Liver (tissue), 9 donors: Measurements from ENCODE around the gene DNAJC5. TPM values are rescaled to one million over a fixed set of nuclear protein-coding genes. Genes with fewer than 3 reads are reported as not detected.

Source experiments
- DNase-seq: peaks from one replicate; pipeline ENCODE4 v3.0.0-alpha.2; 2017; ENCODE audit warnings: low spot score
- H3K27ac ChIP-seq, 2 donors: one replicate each; pipeline ENCODE4 v1.7.0; 2013; ENCODE audit warnings: inconsistent platforms in 2 of 2, low read length in 2 of 2, control low read depth in 1 of 2, low read depth in 1 of 2, mild to moderate bottlenecking in 1 of 2
- H3K27me3 ChIP-seq, 4 donors: one replicate each; pipeline versions ENCODE4 v1.6.1 to v1.7.0; 2013; ENCODE audit warnings: low read length in 3 of 4, inconsistent platforms in 1 of 4, mild to moderate bottlenecking in 1 of 4, moderate library complexity in 1 of 4; ENCODE audit not compliant: control insufficient read depth in 4 of 4, insufficient read depth in 4 of 4
- H3K36me3 ChIP-seq, 4 donors: one replicate each; pipeline versions ENCODE4 v1.6.1 to v1.7.0; 2013; ENCODE audit warnings: low read length in 3 of 4, mild to moderate bottlenecking in 3 of 4, low read depth in 1 of 4, moderate library complexity in 1 of 4; ENCODE audit not compliant: control insufficient read depth in 4 of 4, insufficient read depth in 3 of 4
- H3K4me1 ChIP-seq, 4 donors: one replicate each; pipeline versions ENCODE4 v1.6.1 to v1.7.0; 2013; ENCODE audit warnings: low read length in 3 of 4, mild to moderate bottlenecking in 3 of 4, moderate library complexity in 1 of 4; ENCODE audit not compliant: control insufficient read depth in 4 of 4, insufficient read depth in 4 of 4
- H3K4me3 ChIP-seq, 3 donors: one replicate each; pipeline versions ENCODE4 v1.6.1 to v1.7.0; 2013; ENCODE audit warnings: low read length in 3 of 3, control low read depth in 1 of 3, low read depth in 1 of 3, mild to moderate bottlenecking in 1 of 3
- H3K9ac ChIP-seq, 2 donors: one replicate each; pipeline ENCODE4 v1.7.0; 2013; ENCODE audit warnings: low read length in 2 of 2, mild to moderate bottlenecking in 2 of 2, moderate library complexity in 2 of 2, control low read depth in 1 of 2, low read depth in 1 of 2
- H3K9me3 ChIP-seq, 4 donors: one replicate each; pipeline versions ENCODE4 v1.6.1 to v1.7.0; 2013; ENCODE audit warnings: low read length in 3 of 4; ENCODE audit not compliant: control insufficient read depth in 4 of 4
- CTCF ChIP-seq: fragments of 150-350 bp; IDR thresholded peaks from 2 replicates; pipeline ENCODE4 v1.5.1; 2017; ENCODE audit warnings: improper control_type of control experiment, low read depth, low read length; ENCODE audit not compliant: missing input control
- EGR1 ChIP-seq, 2 donors: IDR thresholded peaks; 2 replicates each; pipeline ENCODE4 v1.6.1; 2016 to 2018; ENCODE audit warnings: antibody characterized with exemption in 2 of 2, low read depth in 2 of 2
- FOXA1 ChIP-seq: IDR thresholded peaks from 2 replicates; pipeline ENCODE4 v1.6.1; 2016; ENCODE audit warnings: antibody characterized with exemption
- FOXA2 ChIP-seq: IDR thresholded peaks from 2 replicates; pipeline ENCODE4 v1.6.1; 2016; ENCODE audit warnings: antibody characterized with exemption
- GABPA ChIP-seq, 2 donors: IDR thresholded peaks in 1 of 2; conservative IDR thresholded peaks in 1 of 2; 2 replicates each; pipeline ENCODE4 v1.6.1; 2016; ENCODE audit warnings: antibody characterized with exemption in 2 of 2, mild to moderate bottlenecking in 1 of 2, moderate library complexity in 1 of 2
- HNF4A ChIP-seq, 2 donors: conservative IDR thresholded peaks; 2 replicates each; pipeline ENCODE4 v1.6.1; 2016; ENCODE audit warnings: antibody characterized with exemption in 2 of 2, mild to moderate bottlenecking in 2 of 2
- HNF4G ChIP-seq: IDR thresholded peaks from 2 replicates; pipeline ENCODE4 v1.6.1; 2016; ENCODE audit warnings: antibody characterized with exemption
- RAD21 ChIP-seq, 2 donors: IDR thresholded peaks; 2 replicates each; pipeline ENCODE4 v1.6.1; 2016; ENCODE audit warnings: antibody characterized with exemption in 2 of 2, mild to moderate bottlenecking in 2 of 2
- REST ChIP-seq: IDR thresholded peaks from 2 replicates; pipeline ENCODE4 v1.6.1; 2016; ENCODE audit warnings: antibody characterized with exemption, mild to moderate bottlenecking
- RXRA ChIP-seq, 2 donors: IDR thresholded peaks; 2 replicates each; pipeline ENCODE4 v1.6.1; 2017 to 2018; ENCODE audit warnings: antibody characterized with exemption in 2 of 2, mild to moderate bottlenecking in 1 of 2
- TAF1 ChIP-seq: conservative IDR thresholded peaks from 2 replicates; pipeline ENCODE4 v1.6.1; 2016; ENCODE audit warnings: antibody characterized with exemption, mild to moderate bottlenecking
- YY1 ChIP-seq: IDR thresholded peaks from 2 replicates; pipeline ENCODE4 v1.6.1; 2016; ENCODE audit warnings: antibody characterized with exemption, mild to moderate bottlenecking
- WGBS: extraction: QIAGEN DNeasy Blood & Tissue Kit; methylation state at CpG from one replicate; pipeline ENCODE4 v1.1.7; 2013; 5-methylcytosine and 5-hydroxymethylcytosine counted together
- polyA plus RNA-seq, 2 donors: library from polyadenylated mRNA; stranded (reverse) in 1 of 2; unstranded in 1 of 2; fragments of 200-250 nt in 1 of 2; fragments of >200 nt in 1 of 2; fragmentation: Nextera tagmentation in 1 of 2; extraction: Ambion mirVana in 1 of 2; gene quantifications; one replicate each; pipeline versions ENCODE4 v1.2.1 to v1.2.3, GENCODE V29; 2013 to 2015
- total RNA-seq, 2 donors: library from RNA; depleted of rRNA; stranded (reverse); fragments of >200 nt; gene quantifications; one replicate each; pipeline ENCODE4 v1.2.3, GENCODE V29; 2014
- TF ChIP-seq, protein P1 (sequence below): IDR thresholded peaks from 2 replicates; pipeline ENCODE4 v1.6.1; 2016; ENCODE audit warnings: antibody characterized with exemption
- TF ChIP-seq, protein P2 (sequence below): IDR thresholded peaks from 2 replicates; pipeline ENCODE4 v1.6.1; 2016; ENCODE audit warnings: antibody characterized with exemption
- donor health status: healthy.
- donor health status: healthy.
- donor health status: healthy.
- donor health status: healthy.
- donor health status: healthy.

The DNAJC5 gene
- total and polyA plus RNA-seq, 4 donors = 8.2 to 28.6 (median 18.7) TPM

DNA sequence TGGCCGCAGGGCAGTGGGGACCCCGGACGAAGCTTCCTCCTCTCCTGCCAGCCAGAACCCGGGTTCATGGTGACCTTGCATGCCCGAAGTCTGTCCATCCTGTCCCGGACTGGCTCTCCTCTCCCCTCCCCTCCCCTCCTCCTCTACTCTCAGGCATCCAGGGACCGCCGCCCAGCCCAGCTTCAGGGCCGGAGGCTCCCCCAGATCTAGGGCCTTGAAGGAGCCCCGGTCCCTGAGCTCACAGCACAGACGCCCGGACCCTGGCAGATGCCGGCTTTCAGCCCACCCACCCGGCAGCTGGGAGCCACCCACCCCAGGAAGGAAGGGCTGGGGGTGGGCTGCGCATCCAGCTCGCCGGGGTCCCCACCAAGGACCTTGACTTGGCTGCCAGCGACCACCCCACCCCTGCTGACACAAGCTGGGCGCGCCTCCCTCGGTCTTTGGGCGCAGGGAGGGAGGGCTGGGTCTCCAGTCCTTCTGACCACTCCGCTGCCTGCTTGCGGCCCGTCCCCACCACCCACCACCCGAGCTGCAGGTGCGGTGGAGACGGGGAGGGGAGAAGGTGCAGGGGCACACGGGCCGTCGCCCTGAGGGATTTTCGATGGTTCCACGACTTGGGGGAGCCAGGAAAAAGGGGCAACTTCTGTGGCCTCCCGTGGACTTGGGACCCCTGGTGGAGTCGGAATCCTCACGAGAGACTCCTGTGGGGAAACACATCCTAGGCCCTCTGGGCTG is 39.4 kb upstream of the DNAJC5 start:
- DNase-seq = no peak
- Histone ChIP-seq H3K9ac (no peak overlapping the region), H3K36me3 (no peaks in the 10 kb centered on the region), H3K27ac (peak overlapping the region in 1 of 2 donors; percentile 25), H3K9me3 (no peaks in the 10 kb centered on the region), H3K27me3 (no peaks in the 10 kb centered on the region), H3K4me3 (no peak overlapping the region), H3K4me1 (peaks cover 2 to 15% (median 6%) of the 10 kb centered on the region in 4 donors)
- 30% methylated on average over 36 of the region's 36 CpGs for WGBS
- TF ChIP-seq, protein P1, sequence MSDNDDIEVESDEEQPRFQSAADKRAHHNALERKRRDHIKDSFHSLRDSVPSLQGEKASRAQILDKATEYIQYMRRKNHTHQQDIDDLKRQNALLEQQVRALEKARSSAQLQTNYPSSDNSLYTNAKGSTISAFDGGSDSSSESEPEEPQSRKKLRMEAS = no peak
- TF ChIP-seq HNF4A (conservative IDR thresholded peaks at IDR 0.05) (no peak), RXRA (IDR thresholded peaks at IDR 0.05) (no peak), CTCF (no peak), FOXA2 (no peak), GABPA (IDR thresholded peaks at IDR 0.05 in 1 of 2, conservative IDR thresholded peaks at IDR 0.05 in 1 of 2) (no peak), FOXA1 (no peak), YY1 (no peak), HNF4G (no peak), REST (no peak), RAD21 (IDR thresholded peaks at IDR 0.05) (no peak), TAF1 (no peak), EGR1 (IDR thresholded peaks at IDR 0.05; ENCODE audit: low read depth in 2 of 2) (no peak)
- TF ChIP-seq, protein P2, sequence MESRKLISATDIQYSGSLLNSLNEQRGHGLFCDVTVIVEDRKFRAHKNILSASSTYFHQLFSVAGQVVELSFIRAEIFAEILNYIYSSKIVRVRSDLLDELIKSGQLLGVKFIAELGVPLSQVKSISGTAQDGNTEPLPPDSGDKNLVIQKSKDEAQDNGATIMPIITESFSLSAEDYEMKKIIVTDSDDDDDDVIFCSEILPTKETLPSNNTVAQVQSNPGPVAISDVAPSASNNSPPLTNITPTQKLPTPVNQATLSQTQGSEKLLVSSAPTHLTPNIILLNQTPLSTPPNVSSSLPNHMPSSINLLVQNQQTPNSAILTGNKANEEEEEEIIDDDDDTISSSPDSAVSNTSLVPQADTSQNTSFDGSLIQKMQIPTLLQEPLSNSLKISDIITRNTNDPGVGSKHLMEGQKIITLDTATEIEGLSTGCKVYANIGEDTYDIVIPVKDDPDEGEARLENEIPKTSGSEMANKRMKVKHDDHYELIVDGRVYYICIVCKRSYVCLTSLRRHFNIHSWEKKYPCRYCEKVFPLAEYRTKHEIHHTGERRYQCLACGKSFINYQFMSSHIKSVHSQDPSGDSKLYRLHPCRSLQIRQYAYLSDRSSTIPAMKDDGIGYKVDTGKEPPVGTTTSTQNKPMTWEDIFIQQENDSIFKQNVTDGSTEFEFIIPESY = no peak

DNA sequence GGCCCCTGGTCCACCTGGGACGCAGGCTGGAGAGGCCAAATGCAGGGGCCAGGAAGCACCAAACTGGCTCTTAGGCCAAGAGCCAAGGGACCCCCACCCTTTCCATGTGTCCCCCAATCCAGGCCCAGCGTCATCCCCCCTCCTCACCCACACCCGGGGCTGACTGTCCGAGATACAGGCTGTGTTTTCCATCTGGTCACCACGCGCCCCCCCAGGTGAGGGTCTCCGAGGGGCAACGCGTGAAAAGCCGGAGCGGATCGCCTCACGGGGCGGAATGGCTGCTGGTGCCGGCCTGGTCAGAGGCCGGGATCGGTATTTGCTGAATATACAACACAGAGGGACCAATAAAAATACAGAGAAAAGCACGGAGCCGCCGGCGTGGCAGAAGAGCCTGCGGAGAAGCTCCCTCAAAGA is 38.8 kb upstream of the DNAJC5 start:
- Histone ChIP-seq H3K4me3 (no peak overlapping the region), H3K4me1 (peaks cover 2 to 17% (median 6%) of the 10 kb centered on the region in 4 donors), H3K36me3 (peaks cover 0 to under 1% (median 0%) of the 10 kb centered on the region in 4 donors), H3K27ac (no peak overlapping the region), H3K9me3 (no peaks in the 10 kb centered on the region), H3K9ac (no peak overlapping the region), H3K27me3 (no peaks in the 10 kb centered on the region)
- 56% methylated on average over 22 of the region's 22 CpGs for whole genome bisulfite sequencing
- no peak for DNase-seq
- TF ChIP-seq, protein P2 = no peak
